Vagina (tissue), 2 donors: ENCODE measurements around the gene SMG6. TPM values are rescaled to one million over a fixed set of nuclear protein-coding genes. Genes with fewer than 3 reads are reported as not detected.
A peak's percentile ranks its signal among the peaks of the same experiment; 100 is the strongest.

Source experiments
- DNase-seq, 2 donors: peaks; one replicate each; pipeline ENCODE4 v3.0.0-alpha.2; 2017; ENCODE audit errors: extremely low spot score in 2 of 2
- H3K27ac ChIP-seq: fragments of 200-600 bp; sonication (generic); one replicate; pipeline ENCODE4 v1.5.1; 2019
- H3K27me3 ChIP-seq: fragments of 200-600 bp; sonication (generic); one replicate; pipeline ENCODE4 v1.5.1; 2019
- H3K36me3 ChIP-seq, 2 donors: fragments of 200-600 bp; sonication (generic); one replicate each; pipeline ENCODE4 v1.5.1; 2017 to 2019
- H3K4me1 ChIP-seq: fragments of 200-600 bp; sonication (generic); one replicate; pipeline ENCODE4 v1.5.1; 2019
- H3K4me3 ChIP-seq, 2 donors: fragments of 200-600 bp; sonication (generic); 1 replicate in 1 of 2; 2 replicates in 1 of 2; pipeline ENCODE4 v1.5.1; 2016 to 2019
- H3K9me3 ChIP-seq: fragments of 200-600 bp; sonication (generic); one replicate; pipeline ENCODE4 v1.5.1; 2019
- POLR2A ChIP-seq, 2 donors: fragments of 450-650 bp; IDR thresholded peaks; one replicate each; pipeline ENCODE4 v1.6.1; 2017; ENCODE audit warnings: antibody characterized with exemption in 2 of 2, mild to moderate bottlenecking in 2 of 2, moderate library complexity in 2 of 2
- POLR2AphosphoS5 ChIP-seq, 2 donors: sonication (generic); formaldehyde crosslinking; IDR thresholded peaks; one replicate each; pipeline ENCODE4 v1.9.0; 2017; ENCODE audit warnings: antibody characterized with exemption in 2 of 2, mild to moderate bottlenecking in 2 of 2, low read depth in 1 of 2; ENCODE audit not compliant: insufficient read depth in 1 of 2
- intact Hi-C: fragments of 100-400 bp; cut with DNase I; formaldehyde crosslinking; loops from one replicate; pipeline ENCODE4 v1.15.1; 2023
- total RNA-seq: library from RNA; depleted of rRNA; stranded (reverse); fragments of >200 nt; gene quantifications from one replicate; pipeline ENCODE4 v1.2.3, GENCODE V29; 2016
- TF ChIP-seq, protein P1 (sequence below), 3 experiments: fragments of 450-650 bp in 2 of 3; fragments of 200-600 bp in 1 of 3; sonication (generic) in 1 of 3; IDR thresholded peaks; one replicate each; pipeline ENCODE4 v1.5.1; 2017 to 2019; ENCODE audit warnings: antibody characterized with exemption in 3 of 3, mild to moderate bottlenecking in 2 of 3, moderate library complexity in 2 of 3

SMG6 gene
- total RNA-seq, 1 donor from 2014 or later, result 46.2 TPM

DNA sequence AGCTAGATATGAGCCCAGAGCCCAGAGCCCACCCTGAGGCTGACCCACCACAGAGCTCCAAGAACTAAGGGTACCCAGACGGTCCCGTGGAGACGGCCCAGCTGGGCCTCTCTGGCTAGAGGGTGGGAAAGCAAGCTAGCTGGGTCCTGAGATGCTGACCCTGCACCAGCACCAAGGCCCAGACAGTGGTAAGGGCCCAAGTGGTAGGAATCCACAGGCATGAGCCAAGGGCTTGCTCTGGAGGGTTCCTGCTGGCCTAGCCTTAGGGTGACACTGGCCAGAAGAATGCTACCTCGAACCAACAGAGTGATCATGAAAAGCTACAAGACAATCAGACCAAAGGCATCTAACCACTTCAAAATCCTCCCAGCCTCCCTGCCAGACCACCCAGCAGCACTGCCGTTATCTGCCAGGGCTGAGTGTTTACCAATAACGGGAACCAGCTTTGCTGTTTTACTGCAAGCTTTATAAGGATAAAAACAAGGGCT lies 235.5 kb downstream of the SMG6 start:
- H3K27ac ChIP-seq, result peak overlapping the region; percentile 95
- no peaks in the 10 kb centered on the region for H3K9me3 ChIP-seq
- DNase-seq, result no peak
- H3K36me3 ChIP-seq, result peaks cover 0 to 12% of the 10 kb centered on the region in 2 donors
- H3K27me3 ChIP-seq, result no peaks in the 10 kb centered on the region
- H3K4me3 ChIP-seq, result no peak overlapping the region
- peaks cover 75% of the 10 kb centered on the region for H3K4me1 ChIP-seq
- TF ChIP-seq POLR2A (IDR thresholded peaks at IDR 0.05), result no peak
- intact Hi-C loops, result no loop called here

DNA sequence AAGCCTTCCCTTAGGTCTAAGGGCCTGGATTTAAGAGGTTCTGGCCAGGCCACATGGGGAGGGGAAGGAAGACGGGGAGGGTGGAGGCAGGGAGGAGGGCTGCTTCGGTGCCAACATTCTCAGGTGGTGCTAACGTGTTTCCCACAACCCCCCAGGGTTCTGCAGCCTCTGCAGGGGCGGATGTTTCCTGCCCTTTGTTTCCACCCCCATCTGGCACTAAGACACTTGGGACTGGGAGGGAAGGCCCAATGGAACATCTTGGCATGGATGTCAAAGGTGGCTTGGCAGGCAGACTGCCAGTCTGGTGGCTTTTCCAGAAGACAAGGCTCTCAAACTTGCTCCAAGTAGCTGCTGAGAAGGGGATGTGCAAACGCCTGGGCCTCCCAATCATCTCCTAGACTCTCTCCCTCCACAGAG lies 236.0 kb downstream of the SMG6 start:
- TF ChIP-seq POLR2AphosphoS5 (IDR thresholded peaks at IDR 0.05; ENCODE audit: insufficient read depth in 1 of 2, low read depth in 1 of 2), result peak in 1 of 2 donors; percentile 38
- TF ChIP-seq, protein P1, sequence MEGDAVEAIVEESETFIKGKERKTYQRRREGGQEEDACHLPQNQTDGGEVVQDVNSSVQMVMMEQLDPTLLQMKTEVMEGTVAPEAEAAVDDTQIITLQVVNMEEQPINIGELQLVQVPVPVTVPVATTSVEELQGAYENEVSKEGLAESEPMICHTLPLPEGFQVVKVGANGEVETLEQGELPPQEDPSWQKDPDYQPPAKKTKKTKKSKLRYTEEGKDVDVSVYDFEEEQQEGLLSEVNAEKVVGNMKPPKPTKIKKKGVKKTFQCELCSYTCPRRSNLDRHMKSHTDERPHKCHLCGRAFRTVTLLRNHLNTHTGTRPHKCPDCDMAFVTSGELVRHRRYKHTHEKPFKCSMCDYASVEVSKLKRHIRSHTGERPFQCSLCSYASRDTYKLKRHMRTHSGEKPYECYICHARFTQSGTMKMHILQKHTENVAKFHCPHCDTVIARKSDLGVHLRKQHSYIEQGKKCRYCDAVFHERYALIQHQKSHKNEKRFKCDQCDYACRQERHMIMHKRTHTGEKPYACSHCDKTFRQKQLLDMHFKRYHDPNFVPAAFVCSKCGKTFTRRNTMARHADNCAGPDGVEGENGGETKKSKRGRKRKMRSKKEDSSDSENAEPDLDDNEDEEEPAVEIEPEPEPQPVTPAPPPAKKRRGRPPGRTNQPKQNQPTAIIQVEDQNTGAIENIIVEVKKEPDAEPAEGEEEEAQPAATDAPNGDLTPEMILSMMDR (IDR thresholded peaks at IDR 0.05), result no peak
- intact Hi-C loops, result no loop called here
- Histone ChIP-seq H3K4me3 (no peak overlapping the region), H3K4me1 (peaks cover 79% of the 10 kb centered on the region), H3K27me3 (no peaks in the 10 kb centered on the region), H3K27ac (peak overlapping the region; percentile 95), H3K36me3 (peaks cover 0 to 12% of the 10 kb centered on the region in 2 donors), H3K9me3 (no peaks in the 10 kb centered on the region)
- DNase-seq, result no peak

DNA sequence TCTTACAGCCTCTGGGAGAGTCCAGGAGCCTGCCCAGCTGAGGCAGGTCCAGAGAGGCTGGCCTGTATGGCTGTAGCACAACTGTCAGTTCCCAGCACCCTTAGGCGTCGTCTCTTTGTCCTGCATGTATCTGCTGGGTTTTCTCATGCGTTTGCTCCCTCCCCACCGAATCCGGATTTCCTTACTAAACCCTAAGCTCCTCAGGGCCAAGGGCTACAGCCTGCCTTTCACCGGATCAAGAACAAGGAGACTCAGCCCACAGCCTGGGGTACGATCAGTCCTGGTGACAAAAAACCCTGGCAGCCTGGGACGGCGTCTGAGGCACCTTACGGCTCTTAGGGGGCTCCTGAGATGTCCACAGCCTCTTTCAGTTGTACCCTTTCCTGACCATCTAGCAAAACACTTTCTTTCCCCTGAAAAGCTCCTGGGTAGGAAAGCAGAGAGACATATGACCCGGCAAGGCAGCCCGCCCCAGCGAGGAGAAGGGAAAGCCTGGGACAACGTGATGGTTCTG lies 236.5 kb downstream of the SMG6 start:
- Histone ChIP-seq H3K4me1 (peaks cover 78% of the 10 kb centered on the region), H3K27me3 (no peaks in the 10 kb centered on the region), H3K36me3 (peaks cover 0 to 12% of the 10 kb centered on the region in 2 donors), H3K9me3 (no peaks in the 10 kb centered on the region), H3K4me3 (no peak overlapping the region), H3K27ac (peak overlapping the region; percentile 95)
- intact Hi-C loops, result no loop called here
- DNase-seq, result no peak
- no peak for TF ChIP-seq POLR2AphosphoS5 (IDR thresholded peaks at IDR 0.05; ENCODE audit: insufficient read depth in 1 of 2, low read depth in 1 of 2)
- no peak for TF ChIP-seq POLR2A (IDR thresholded peaks at IDR 0.05)
- TF ChIP-seq, protein P1 (IDR thresholded peaks at IDR 0.05), result no peak

DNA sequence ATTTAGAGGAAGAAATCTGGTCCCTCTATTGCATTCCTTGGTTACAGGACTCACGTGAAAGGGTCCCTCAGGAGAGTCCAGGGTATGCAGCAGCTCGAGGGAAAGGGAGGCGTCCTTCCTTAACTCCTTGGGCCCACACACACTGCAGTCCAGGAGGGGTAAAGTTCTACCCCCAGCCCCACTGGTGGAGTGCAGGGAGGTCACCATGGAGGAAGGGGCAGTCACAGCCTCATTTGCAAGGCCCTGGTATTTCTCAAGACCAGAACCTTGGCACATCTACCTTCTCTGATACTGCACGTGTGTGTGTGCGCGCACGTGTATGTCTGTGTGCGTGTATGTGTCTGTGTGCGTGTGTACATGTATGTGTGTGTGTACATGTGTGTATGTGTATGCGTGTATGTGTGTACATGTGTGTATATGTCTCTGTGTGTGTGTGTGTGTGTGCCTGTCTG lies 237.6 kb downstream of the SMG6 start:
- intact Hi-C loops, result no loop called here
- Histone ChIP-seq H3K27me3 (no peaks in the 10 kb centered on the region), H3K36me3 (peaks cover 0 to 12% of the 10 kb centered on the region in 2 donors), H3K4me1 (peaks cover 67% of the 10 kb centered on the region), H3K4me3 (no peak overlapping the region), H3K27ac (peak overlapping the region; percentile 95), H3K9me3 (no peaks in the 10 kb centered on the region)
- no peak for DNase-seq
- TF ChIP-seq POLR2AphosphoS5 (IDR thresholded peaks at IDR 0.05; ENCODE audit: insufficient read depth in 1 of 2, low read depth in 1 of 2), result no peak
- TF ChIP-seq POLR2A (IDR thresholded peaks at IDR 0.05), result no peak

DNA sequence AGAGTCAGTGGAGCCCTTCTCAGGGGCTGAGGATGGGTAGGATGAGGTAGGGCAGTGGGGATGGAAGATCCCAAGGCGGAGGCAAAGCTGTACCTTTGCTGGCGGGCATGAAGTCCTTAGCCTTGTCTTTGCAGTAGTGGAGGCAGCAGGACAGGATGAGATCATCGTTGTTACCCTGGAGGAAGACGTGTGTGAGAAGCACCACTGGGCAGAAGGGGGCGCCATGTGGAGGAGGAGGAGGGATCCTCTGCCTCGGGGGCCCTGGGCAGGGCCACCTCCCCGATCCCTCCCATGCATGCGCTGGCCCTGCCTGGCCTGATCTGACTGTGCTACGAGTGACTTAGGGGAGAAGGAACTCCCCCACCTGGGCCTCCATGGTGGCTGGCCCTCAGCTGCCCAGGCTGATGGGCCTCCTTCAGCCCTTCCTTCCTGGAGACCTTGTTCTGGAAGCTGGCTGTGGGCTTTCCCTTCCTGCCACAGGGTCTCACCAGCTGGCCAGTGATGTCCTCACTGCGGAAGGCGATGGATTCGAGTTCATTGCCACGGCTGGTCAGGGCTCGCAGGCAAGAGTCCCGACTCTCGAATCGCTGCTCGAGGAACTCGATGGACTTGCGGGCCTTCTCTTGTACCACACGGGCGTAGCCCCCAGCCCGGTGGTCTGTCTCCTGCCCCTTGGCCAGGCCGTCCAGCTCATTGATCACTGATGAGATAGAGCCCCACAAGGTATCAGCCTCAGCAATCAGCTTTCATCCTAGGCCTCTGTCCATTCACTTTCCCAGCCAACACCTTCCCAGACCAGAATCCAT lies 238.4 kb downstream of the SMG6 start:
- Histone ChIP-seq H3K27me3 (no peaks in the 10 kb centered on the region), H3K36me3 (peaks cover 0 to 12% of the 10 kb centered on the region in 2 donors), H3K4me3 (no peak overlapping the region), H3K9me3 (no peaks in the 10 kb centered on the region), H3K4me1 (peaks cover 70% of the 10 kb centered on the region), H3K27ac (peak overlapping the region; percentile 95)
- no peak for DNase-seq
- intact Hi-C loops, result no loop called here
- TF ChIP-seq, protein P1 (IDR thresholded peaks at IDR 0.05), result no peak
- TF ChIP-seq POLR2AphosphoS5 (IDR thresholded peaks at IDR 0.05; ENCODE audit: insufficient read depth in 1 of 2, low read depth in 1 of 2) (no peak), POLR2A (IDR thresholded peaks at IDR 0.05) (no peak)
